OCI-M1 (cell line): Measurements from ENCODE around the gene CBL.

Experiments used
- DNase-seq: peaks from one replicate; lab custom pipeline; 2025; lab: John Stamatoyannopoulos, UW

CBL gene

DNA sequence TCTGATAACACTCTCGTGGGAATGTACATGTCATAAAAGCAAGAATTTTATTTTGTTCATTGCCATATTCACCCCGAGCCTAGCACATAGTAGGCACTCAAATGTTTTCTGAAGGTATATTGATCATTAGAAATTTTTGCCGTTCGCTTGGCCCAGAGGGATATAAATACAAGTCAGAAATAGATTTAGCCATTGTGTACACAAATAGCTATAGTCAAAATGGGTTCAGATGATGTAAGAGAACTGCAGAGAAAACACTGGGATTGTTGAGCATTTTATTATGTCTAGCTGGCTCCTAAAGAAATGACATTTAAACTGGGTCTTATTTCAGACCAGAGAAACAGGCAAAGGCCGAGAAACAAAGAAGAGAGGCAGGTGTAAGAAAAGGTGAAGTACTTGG is 61.5 kb downstream of the CBL start:
- DNase-seq: no peak

DNA sequence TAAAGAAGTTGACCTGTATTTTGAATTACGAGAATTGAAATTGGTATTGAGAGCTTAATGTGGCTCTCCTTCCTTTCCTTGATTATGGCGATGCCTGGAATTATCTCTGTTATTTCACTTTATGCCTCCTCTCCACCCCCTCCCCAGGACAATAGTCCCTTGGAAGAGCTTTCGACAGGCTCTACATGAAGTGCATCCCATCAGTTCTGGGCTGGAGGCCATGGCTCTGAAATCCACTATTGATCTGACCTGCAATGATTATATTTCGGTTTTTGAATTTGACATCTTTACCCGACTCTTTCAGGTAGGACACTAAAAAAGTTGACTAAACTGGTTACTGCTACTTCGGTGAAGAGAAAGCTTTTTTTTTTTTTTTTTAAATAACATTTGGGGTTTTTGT is 67.6 kb downstream of the CBL start:
- DNase-seq: no peak

DNA sequence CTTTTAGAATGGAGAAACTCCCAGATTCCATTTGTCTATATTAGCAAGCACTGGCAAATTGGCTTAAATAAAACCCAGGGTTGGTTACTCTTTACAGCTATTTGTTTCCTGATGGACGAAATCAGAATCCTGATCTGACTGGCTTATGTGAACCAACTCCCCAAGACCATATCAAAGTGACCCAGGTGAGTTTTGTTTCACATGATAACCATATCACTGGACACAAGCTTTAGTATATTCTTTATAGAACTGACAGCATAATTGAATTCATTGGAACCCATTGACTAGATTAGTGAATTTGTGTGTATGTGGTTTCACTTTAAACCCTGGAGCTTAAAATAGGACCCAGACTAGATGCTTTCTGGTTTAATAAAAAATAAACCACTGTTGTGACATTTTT is 71.5 kb downstream of the CBL start:
- no peak for DNase-seq

DNA sequence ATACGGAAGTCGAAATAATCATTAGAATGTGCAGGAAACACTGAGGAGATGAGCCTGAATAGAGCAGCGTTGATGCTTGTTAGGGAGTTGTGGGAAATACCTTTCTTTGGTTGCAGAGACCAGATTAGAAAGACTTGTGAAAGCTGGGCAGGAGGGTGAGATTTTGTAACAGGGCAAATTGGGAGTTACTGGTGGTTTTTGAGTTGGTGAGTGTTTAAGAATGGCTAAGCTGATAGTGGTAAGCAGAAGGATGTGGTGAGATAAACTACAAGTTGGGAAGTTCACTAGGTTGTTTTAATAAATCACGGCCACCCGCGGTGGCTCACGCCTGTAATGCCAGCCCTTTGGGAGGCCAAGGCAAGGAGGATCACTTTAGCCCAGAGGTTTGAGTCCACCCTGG is 76.4 kb downstream of the CBL start:
- peak; percentile 87 for DNase-seq

DNA sequence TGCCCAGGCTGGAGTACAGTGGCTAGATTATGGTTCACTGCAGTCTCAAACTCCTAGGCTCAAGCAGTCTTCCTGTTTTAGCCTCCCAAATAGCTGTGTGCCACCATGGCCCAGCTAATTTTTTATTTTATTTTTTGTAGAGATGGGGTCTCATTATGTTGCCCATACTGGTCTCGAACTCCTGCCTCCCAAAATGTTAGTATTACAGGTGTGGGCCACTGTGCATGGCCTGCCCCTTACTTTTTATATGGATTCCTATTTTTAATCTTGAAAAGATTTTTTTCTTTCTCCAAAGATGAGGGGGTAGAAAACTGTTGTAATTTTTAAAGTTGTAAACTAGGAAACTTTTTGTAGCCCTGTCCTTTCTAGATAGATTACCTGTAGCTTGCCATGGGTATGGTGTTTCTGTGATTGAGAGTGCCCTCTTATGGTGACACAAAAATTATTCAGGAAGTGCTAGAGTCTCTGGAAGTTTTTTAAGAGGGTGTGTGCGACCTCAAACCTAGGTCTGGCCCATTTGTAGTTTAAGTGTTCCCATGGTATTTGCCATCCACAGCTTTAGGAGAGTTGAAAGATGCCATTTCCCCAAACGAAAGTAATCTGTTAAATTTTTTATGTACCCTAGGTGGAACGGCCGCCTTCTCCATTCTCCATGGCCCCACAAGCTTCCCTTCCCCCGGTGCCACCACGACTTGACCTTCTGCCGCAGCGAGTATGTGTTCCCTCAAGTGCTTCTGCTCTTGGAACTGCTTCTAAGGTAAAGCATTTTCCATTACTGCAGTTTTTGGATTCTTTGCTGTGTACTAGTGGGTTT is 78.4 kb downstream of the CBL start:
- DNase-seq: peak; percentile 76

DNA sequence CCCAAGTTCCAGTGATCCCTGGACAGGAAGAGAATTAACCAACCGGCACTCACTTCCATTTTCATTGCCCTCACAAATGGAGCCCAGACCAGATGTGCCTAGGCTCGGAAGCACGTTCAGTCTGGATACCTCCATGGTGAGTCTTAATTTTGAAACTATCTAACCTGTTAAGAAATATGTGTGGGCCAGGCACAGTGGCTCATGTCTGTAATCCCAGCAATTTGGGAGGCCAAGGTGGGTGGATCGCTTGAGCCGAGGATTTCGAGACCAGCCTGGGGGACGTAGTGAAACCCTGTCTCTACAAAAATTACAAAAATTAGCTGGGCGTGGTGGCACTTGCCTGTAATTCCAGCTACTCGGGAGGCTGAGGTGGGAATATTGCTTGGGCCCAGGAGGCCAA is 79.3 kb downstream of the CBL start:
- no peak for DNase-seq

DNA sequence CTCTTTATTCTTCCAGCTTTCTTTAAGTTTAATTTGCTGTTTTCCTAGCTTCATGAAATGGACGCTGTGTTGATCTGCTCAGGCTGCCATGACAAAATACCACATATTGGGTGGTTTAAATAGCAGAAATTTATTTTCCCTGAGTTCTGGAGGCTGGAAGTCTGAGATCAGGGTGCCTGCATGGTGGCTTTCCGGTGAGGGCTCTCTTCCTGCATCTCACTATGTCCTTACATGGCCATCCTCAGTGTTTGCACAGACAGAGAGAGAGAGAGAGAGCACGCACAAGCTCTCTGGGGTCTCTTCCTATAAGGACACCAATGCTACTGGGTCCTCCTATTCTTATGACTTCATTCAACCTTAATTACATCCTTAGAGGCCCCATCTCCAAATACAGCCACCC is 82.1 kb downstream of the CBL start:
- no peak for DNase-seq

DNA sequence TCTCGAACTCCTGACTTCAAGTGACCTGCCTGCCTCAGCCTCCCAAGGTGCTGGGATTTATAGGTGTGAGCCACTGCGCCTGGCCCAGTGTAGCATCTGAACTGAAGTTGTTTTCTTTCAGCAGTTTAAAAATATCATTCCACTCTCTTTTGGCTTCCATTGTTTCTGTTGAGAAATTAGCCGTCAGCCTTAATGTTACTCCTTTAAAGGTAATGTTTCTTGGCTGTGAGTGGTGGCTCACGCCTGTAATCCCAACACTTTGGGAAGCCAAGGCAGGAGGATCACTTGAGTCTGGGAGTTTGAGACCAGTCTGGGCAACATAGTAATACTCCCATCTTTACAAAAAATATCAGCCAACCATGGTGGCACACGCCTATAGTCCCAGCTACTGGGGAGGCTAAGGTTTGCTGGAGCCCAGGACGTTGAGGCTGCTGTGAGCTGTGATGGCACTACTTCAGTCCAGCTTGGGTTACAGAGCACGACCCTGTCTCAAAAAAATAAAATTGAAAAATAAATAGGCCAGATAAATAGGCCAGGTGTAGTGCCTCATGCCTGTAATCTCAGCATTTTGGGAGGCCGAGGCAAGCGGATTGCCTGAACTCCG is 84.9 kb downstream of the CBL start:
- DNase-seq: peak; percentile 12

DNA sequence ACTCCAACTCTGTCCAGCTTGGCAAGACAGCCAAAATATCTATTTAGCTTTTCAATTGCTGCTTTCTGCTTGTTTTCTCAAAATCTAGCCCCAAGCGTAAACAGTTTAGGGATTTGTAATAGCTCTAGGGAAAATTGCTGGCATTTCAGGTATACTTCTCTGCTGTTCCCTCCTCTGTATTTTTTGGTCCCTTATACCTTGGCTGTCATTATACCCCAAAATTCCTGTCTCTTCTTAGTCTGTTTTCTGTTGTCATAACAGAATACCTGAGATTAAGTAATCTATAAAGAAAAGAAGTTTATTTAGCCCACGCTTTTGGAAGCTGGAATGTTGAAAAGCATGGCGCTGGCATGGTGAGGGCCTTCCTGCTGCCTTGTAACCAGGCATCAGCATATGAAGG is 87.3 kb downstream of the CBL start:
- DNase-seq: no peak

DNA sequence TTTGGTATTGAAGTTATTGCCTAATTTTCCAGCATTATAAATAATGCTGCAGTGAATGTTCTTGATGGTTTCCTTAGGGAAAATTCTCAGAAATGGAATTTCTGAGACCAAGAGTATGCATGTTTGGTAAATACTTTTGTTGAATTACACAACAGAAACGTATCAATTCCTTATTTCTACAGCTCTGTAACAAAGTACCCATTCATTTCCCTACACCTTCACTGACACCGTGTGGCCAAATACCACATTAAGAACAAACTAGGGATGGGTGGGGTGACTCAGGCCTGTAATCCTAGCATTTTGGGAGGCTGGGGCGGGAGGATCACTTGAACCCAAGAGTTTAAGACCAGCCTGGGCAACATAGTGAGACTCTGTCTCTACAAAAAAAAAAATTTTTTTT is 89.0 kb downstream of the CBL start:
- peak; percentile 47 for DNase-seq

DNA sequence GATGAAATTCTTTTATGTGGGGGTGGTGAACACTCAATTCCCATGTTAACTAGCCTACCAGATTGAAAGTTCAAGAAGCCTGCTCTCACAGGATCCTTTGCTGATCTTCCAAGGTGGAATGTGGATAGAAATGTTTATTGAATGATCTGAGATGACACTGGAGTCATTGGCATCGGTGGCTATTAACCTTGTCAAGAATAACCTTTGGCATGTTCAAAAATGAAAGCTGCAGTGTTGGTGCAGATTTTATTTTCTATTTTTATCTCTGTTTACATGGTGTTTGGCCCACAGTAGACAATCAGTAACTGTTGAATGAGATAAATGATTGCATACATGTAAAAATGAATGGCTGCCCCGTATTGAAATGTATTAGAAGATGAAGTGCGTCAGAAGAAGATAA is 91.8 kb downstream of the CBL start:
- no peak for DNase-seq

DNA sequence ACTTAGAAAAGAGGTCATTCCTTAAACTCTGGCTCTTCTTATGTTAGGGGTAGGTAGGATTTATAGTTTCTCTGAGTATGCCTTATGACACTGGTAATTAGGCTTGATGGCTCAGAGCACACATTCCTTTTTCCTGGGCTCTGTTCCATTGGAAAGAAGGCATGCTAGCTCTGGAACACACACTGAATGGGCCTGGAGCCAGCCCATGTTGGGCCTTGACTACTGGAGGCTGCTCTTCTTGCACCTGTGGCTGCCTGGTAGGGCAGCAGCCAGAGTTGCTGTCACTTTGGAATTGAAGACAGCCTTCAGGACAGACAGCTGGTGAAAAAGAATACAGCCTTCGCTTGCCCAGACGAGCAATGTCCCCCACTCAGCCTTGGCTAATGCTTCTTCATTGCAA is 92.6 kb downstream of the CBL start:
- DNase-seq: no peak

DNA sequence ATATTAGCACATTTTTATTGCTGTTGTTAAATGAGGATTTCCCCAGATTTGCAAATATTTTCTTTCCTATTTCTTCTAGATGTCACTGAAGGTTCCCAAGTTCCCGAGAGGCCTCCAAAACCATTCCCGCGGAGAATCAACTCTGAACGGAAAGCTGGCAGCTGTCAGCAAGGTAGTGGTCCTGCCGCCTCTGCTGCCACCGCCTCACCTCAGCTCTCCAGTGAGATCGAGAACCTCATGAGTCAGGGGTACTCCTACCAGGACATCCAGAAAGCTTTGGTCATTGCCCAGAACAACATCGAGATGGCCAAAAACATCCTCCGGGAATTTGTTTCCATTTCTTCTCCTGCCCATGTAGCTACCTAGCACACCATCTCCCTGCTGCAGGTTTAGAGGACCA is 93.3 kb downstream of the CBL start:
- no peak for DNase-seq

DNA sequence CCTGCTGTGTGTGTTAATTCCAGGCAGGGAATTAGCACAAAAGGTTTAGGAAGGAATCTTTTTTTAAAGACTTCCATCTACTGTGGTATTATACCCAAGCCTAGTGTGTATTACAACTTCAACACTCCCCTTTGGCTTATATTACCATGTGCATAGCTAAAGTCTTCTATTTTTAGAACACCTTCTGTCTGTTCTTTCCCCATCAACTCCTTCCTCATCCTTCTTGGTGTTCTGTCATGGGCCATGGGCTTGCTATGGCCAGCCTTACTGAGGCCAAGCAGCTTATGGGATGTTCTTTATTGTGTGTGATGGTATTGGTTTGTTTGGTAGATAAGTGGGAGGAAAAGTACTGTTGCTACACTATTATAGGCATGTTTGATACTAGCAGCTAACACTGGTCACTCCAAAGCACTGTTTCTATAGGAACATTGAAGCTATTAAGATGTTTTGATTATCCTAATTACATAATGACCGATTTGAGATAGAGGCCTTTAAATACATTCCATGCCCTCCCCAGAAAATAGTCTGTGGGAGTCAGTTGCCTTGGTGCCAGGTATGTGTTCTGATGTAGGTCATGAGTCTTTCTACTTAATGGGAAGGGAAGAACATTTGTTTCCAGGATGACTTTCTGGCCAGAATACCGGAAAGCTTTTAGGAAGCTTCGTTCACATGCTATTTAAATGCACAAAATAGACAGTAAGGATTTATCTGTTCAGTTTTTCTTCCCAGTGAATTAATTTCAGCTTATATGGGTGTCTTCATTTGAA is 94.2 kb downstream of the CBL start:
- no peak for DNase-seq

DNA sequence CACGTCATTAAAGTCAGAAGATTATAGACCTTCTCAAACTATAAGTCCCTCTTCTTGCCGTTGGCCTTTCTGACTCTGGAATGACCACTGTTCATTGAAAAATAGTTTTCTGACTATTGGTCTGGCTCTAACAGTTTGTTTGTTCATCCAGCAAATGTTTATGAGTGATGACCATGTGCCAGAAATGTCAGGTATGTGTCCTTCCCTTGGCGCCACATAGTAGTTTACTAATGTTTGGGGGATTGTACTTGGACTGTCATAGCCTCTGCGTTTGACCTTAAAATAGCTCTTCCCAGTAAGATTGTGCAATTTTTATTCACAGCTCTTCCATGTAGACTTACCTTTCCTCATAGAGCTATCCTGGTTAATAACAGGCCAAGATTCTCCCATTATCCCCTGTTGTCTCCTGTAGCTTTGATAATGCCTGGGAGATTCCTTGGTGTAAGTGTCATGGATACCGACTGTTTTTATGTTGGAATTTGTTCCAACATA is 97.1 kb downstream of the CBL start:
- DNase-seq: no peak

DNA sequence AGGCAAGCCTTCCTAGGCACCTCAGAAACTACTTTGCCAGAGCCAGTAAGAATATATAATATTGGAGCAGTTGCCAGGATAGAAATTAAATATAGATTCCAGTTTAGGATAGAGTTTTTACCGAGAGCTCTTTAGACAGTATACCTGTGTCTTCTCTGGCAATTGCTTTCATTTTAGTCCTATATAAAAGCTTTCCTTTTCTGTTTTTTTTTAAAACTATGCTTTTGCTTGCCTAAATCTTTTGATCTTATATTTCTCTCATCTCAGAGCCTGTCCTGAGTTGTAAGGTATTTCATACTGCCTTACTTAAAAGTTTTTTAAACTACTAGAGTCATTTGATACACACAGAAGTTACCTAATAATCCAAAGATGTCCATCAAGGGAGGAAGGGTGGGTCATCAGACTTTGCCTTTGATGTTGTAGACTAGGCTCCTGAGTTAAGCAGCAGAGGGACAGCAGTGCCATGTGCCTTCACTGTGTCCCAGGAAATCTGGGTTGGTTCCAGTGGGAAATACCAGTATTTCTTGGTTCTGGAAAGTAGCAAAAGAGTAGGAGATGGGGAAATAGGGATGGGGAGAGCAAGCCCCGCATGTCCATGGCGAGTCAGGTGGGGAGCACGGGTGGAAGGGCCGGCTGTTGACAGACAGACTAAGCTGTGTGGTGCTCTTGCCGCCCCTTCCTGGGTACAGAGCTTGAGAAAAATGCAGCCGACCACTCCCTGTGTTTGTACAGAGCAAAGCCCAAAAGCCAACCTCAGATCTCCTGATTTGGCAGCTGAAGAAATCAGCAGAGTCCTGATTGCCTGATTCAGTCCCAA is 99.6 kb downstream of the CBL start:
- no peak for DNase-seq

DNA sequence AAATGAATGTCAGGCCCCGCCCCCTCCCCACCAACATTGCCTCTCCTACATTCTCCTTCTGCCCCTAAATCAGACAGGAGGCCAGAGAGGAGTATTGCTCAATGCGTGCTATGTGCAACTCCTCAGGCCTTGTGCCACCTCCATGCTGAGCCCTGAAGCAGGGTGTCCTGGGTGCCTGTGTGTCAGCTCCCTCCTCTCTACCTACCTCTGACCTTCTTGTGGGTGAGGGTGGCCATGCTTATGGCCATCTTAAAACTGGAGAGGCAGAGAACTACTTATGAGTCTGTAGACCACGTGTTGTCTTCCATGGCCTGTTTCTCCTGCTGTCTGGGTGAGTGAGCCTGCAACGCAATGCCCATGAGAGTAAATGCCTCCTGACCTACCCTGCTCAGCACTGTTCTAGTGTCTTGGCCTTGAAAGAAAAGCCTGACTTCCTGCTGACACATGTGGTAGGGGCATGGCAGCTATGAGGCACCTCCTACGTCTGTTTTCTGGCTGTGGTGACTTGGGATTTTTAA is 100.3 kb downstream of the CBL start:
- DNase-seq: peak; percentile 19

DNA sequence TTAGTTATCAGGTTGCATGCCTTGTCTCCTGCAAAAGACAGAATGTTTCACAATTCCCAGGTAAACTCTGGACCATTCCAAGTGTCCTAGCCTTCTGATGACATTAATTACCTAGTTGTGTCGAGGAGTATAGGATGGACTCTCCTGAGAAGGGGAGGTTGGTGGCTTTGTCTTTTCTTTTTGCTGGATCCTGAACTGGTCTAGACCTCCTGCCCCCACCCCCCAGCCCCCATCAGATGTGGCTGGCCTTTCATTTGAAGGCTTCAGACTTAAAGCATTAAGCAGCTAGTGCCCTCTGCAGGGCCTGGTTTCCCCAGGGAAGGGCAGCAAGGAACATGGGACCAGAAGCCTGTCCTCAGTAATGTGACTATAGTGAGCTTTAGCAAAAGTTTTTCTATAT is 101.1 kb downstream of the CBL start:
- peak; percentile 40 for DNase-seq

DNA sequence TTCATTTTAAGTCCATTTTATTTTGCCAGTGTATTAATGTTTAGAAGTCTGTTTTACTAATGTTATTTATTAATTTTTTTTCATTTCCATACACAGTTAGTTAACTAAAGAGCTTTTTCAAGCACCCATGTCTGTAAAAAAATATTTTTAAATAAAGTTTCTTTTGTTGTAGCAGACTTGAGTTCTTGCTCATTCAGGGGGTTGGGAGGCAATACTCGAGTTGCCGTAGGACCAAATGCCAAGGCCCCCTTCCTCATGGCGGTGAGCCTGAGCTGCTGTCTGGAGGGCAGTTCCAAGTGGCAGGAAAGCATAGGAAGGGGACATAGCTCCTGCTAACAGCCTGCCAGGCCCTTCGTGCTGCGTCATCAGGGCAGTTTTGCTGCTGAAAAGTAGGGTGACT is 101.8 kb downstream of the CBL start:
- no peak for DNase-seq

DNA sequence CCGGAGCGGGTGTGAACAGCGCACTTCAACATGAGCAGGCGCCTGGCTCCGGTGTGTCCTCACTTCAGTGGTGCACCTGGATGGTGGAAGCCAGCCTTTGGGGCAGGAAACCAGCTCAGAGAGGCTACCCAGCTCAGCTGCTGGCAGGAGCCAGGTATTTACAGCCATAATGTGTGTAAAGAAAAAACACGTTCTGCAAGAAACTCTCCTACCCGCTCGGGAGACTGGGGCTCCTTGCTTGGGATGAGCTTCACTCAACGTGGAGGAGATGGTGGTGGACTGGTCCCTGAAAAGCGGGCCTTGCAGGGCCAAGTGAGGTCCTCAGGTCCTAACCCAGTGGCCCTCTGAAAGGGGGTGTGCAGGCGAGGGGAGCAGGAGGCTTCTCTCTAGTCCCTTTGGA is 103.3 kb downstream of the CBL start:
- no peak for DNase-seq

DNA sequence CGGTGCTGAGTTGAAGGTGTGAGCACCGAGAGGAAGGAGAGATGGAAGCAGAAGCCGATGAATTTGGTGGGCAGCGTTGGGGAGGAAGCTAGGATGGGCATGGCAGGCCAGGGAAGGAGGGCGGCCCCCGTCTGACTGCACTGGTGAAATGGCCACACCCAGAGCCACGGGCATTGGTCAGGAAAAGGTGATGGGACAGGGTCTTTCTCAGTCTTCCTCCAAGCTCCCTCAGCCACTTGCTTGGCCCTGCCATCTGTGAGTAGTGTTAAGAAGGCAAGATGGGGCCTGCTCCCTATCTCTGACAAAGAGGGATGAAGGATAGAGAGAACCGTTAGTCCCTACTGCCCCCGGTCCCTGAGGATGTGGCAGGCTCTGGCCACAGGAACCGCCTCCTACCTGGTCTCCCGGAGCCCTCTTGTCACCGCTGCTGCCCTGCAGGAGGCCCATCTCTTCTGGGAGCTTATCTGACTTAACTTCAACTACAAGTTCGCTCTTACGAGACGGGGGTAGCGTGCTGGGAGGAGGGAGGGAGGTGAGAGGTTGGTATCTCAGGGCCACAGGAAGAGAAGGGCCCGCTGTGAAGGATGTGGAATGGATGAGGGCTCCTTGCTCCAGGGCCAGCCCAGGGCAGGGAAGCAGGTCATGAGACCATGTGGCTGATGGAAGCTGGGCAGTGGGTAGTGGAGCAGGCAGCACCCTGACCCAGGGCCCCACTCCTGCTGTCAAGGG is 104.0 kb downstream of the CBL start:
- no peak for DNase-seq
